Measurements from ENCODE around the gene THADA. TPM values are rescaled to one million over a fixed set of nuclear protein-coding genes. Genes with fewer than 3 reads are reported as not detected.

Gene THADA
- total and polyA plus RNA-seq, 2 donors (not counting 3 experiments of a cell fraction or from before 2014, with no cell fraction given), result 22.6 to 25.3 TPM

DNA sequence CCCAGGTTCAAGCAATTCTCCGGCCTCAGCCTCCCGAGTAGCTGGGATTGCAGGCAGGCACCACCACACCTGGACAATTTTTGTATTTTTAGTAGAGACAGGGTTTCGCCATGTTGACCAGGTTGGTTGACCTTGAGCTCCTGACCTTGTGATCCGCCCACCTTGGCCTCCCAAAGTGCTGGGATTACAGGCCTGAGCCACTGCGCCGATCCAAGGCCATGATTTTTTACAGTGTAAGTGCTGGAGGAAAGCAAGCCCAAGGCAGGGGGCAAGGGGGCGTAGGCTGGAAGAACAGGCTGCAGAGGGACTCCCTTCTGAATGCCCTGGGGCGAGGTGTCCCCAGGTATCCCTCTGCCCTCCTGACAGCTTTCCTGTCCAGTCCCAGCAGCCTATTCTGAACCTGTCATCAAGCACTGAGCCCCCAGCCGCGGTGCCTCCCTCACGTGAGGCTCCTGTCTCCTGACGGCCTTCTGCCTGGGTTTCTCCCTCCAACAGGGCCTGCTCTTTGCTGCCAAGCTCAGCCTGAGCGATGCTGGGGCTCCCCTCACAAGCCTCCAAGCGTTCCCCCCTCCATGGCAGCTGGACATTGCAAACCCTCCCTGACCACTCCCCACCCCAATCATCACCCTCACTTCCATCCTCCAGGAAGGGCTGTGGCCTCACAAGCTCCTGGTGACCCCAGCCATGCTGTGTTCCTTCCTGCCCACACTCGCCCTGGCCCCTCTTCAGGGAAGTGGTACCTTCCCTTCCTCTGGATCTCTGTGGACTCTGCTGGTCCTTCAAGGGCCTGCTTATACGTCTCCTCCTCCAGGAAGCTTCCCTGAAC lies 407.1 kb downstream of the THADA start:
- H3K4me1 ChIP-seq (ENCODE audit: control insufficient read depth, extremely low read depth, insufficient read depth, low read length), result peaks cover 11% of the 10 kb centered on the region
- no peaks in the 10 kb centered on the region for H3K9me1 ChIP-seq (replicated peaks; ENCODE audit: control insufficient read depth, extremely low read depth, insufficient read depth, low read length)
- H3K27me3 ChIP-seq (ENCODE audit: control insufficient read depth in 2 of 2, insufficient read depth in 2 of 2, low read length in 2 of 2), result no peaks in the 10 kb centered on the region
- intact Hi-C loops (cut with micrococcal nuclease), result no loop called here
- H4K20me1 ChIP-seq (replicated peaks; ENCODE audit: control insufficient read depth, extremely low read depth, insufficient read depth, low read length), result no peaks in the 10 kb centered on the region
- POLR2A ChIA-PET, result no interaction called here
- FAIRE-seq (no peak), DNase-seq (ENCODE audit: low read depth, low spot score) (no peak)
- no peak overlapping the region for H3K4me3 ChIP-seq (replicated peaks in 1 of 3; ENCODE audit: insufficient read depth in 1 of 3, low read depth in 1 of 3, low read length in 3 of 3)
- H3K27ac ChIP-seq (ENCODE audit: insufficient read depth, low read depth, low read length), result no peak overlapping the region
- CTCF ChIA-PET, result no interaction called here
- no peak overlapping the region for H3K4me2 ChIP-seq (ENCODE audit: insufficient read depth, low read length)
- dilution Hi-C loops (cut with MboI; ENCODE audit: extremely low pct_ligation_motif_present, low sequenced_read_pairs), result no loop called here
- TF ChIP-seq, protein P1, sequence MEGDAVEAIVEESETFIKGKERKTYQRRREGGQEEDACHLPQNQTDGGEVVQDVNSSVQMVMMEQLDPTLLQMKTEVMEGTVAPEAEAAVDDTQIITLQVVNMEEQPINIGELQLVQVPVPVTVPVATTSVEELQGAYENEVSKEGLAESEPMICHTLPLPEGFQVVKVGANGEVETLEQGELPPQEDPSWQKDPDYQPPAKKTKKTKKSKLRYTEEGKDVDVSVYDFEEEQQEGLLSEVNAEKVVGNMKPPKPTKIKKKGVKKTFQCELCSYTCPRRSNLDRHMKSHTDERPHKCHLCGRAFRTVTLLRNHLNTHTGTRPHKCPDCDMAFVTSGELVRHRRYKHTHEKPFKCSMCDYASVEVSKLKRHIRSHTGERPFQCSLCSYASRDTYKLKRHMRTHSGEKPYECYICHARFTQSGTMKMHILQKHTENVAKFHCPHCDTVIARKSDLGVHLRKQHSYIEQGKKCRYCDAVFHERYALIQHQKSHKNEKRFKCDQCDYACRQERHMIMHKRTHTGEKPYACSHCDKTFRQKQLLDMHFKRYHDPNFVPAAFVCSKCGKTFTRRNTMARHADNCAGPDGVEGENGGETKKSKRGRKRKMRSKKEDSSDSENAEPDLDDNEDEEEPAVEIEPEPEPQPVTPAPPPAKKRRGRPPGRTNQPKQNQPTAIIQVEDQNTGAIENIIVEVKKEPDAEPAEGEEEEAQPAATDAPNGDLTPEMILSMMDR (IDR thresholded peaks at IDR 0.05; ENCODE audit: extremely low read depth in 1 of 2, insufficient read depth in 1 of 2, low read depth in 1 of 2, low read length in 2 of 2), result no peak
- TF ChIP-seq JUN (IDR thresholded peaks at IDR 0.05; ENCODE audit: borderline replicate concordance, insufficient read depth, insufficient read length, low read depth) (no peak), FOS (IDR thresholded peaks at IDR 0.05; ENCODE audit: borderline replicate concordance, insufficient read depth, low read length) (no peak), EZH2 (IDR thresholded peaks at IDR 0.05; ENCODE audit: borderline replicate concordance, low read depth, low read length, severe bottlenecking) (no peak), POLR2AphosphoS5 (IDR thresholded peaks at IDR 0.05; ENCODE audit: insufficient read depth, low read depth, low read length) (no peak), GATA2 (IDR thresholded peaks at IDR 0.05; ENCODE audit: insufficient read depth, insufficient read length, low read depth, low read length) (no peak), MYC (IDR thresholded peaks at IDR 0.05; ENCODE audit: low read depth, low read length) (no peak), POLR2A (IDR thresholded peaks at IDR 0.05; ENCODE audit: low read depth, low read length) (no peak)
- TF ChIP-seq, protein P2, sequence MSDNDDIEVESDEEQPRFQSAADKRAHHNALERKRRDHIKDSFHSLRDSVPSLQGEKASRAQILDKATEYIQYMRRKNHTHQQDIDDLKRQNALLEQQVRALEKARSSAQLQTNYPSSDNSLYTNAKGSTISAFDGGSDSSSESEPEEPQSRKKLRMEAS (IDR thresholded peaks at IDR 0.05; ENCODE audit: insufficient read depth, insufficient read length), result no peak
- no peaks in the 10 kb centered on the region for H3K9me3 ChIP-seq (replicated peaks; ENCODE audit: control insufficient read depth, insufficient read depth, low read length)
- no peaks in the 10 kb centered on the region for H3K79me2 ChIP-seq (ENCODE audit: control insufficient read depth, insufficient read depth, low read length)
- H2AFZ ChIP-seq (ENCODE audit: low read depth, low read length), result no peak overlapping the region
- no TSS peak for BruUV-seq (replicated peaks)
- no peaks in the 10 kb centered on the region for H3K36me3 ChIP-seq (ENCODE audit: control insufficient read depth in 2 of 2, extremely low read depth in 1 of 2, insufficient read depth in 2 of 2, low read length in 2 of 2)
- no peak overlapping the region for H3K9ac ChIP-seq (replicated peaks; ENCODE audit: extremely low read depth, insufficient read depth, low read length)

Data from endothelial cell of umbilical vein (primary cell).